ENCODE results near the gene APEX1. TPM values are rescaled to one million over a fixed set of nuclear protein-coding genes. Genes with fewer than 3 reads are reported as not detected.
"Not testable (repeated sequence)": the region's sequence is repeated elsewhere in the genome, so short reads cannot be mapped to it uniquely, and the experiment has no call there.

The APEX1 gene
- total RNA-seq, 1 experiment from 2014 or later = 96.7 TPM

DNA sequence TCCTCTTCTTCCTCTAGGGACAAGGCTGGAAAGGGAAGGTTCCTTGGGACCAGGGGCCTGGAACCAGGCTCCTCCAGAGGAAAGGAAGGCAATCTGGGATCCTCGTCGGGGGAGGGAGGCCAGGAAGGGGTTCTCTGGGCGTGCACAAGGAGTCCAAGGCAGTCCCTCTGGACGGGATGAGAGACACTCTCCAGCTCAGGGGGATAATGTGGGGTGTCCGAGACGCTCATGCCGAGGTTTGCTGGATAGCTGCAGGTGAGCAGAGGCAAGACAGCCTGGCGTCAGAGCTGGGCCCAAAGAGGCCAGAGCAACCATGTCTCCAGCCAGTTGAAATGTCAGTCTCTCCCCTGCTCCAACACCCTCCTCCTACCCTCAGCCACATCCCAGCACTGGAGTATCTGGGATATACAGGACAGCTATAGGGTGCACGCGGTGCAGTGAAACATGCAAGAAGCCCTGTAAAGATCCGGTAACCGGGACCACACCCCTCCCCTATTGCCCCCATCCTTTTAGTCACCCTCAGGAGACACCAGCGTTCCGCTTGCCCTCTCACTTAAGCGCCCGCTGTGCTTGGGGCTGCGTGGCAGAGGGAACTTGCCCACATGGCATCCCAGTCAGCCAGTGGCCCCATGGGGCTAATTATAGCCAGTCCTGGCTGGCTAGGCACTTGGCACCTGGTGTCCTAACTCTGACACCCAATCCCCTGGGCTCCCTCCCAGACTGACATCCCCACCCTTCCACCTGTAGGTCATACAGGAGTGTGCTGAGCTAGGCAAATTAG, 19.3 kb upstream of the APEX1 start, which contains the start of gene KLHL33:
Gene KLHL33 (minus strand): TSS at position 585 of the 781 bp plus-strand sequence. CDS start 355 bp downstream, at position 230.
- DNase-seq (ENCODE audit: low spot score) = no peak

DNA sequence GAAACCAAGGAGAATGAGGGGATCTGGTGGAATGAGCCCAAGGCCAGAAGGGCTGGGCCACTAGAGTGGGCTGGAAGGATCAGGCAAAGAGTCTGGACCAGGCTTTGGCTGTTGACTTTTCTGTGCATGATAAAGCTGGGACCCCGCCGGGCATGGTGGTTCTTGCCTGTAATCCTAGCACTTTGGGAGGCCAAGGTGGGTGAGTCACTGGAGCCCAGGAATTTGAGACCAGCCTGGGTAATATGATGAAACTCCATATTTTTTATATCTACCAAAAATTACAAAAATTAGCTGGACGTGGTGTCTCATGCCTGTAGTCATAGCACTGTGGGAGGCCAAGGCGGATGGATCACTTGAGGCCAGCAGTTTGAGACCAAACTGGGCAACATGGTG, 18.7 kb upstream of the APEX1 start:
- DNase-seq (ENCODE audit: low spot score) = no peak

DNA sequence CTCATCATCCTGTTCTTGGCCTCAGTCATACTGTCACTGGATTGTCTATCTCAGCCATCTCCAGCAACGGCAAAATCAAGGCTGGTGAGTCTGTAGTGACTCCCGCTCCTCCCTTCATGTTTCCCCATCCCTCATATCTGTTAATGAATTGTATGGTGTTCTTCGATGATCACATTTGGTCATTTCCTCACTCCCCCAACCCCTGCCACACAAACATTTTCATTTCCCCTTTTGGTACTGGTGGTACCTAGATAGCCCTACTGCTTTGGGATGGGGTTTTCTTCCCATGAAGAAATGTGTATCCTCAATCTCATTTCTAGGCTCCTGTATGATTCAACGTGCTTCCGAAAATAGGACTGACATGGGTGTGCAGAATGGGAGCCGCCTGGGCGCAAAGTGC, 16.4 kb upstream of the APEX1 start:
- DNase-seq (ENCODE audit: low spot score) = no peak

DNA sequence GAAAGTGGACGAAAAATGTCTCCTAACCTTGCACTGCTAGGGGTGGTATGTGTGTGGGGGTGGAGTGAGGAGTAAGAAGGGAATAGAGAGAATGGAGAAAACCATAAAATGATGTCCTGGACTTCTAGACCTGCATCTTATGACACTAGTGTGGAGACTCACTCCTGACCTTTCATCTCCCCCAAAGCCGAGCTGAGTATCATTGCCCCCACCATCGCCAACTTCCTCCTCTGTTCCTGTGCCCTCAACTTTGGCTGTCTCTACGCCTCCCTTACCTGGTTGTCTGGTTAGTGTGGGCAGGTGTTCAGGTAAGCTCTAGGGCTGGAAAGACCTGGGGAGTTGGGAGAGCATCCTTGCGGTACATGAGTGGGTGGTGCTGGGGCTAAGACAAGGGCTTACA, 14.6 kb upstream of the APEX1 start:
- DNase-seq (ENCODE audit: low spot score) = no peak

DNA sequence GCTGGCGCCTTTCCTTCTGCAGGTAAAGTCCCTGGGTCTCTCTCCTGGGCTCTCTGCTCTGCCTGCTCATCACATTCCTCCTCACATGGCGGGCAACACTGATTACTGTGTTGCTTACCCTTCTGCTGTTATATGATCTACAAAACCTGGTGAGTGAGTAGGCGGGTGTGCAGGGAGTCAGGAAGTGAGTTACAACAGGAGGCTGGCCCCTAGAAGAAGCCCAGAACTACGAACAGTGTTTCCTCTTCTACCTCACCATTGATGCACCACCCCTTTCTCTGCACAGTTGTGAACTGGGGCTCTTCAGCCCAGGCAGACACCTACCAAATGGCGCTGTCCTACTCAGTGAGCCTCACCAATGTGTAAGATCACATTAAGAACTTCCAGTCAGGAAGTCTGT, 14.1 kb upstream of the APEX1 start:
- no peak for DNase-seq (ENCODE audit: low spot score)

DNA sequence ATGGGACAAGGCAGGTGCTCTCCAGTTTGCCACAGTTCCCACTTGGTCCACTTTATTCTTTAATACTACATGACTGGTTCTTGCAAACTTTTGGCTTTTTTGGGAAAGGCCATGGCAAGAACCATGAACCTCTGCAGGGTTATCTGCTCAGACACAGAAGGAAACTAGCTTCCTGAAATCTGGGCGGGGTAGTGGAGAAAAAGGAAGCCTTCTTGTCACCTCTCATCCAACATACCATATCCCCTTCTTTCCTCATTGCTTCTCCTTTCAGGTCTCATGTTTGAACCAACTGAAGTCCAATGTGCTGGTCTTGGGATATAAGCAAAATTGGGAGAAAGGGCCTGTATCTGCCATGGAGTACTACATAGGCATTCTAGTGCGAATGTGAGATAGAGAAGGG, 13.6 kb upstream of the APEX1 start:
- DNase-seq (ENCODE audit: low spot score) = no peak

DNA sequence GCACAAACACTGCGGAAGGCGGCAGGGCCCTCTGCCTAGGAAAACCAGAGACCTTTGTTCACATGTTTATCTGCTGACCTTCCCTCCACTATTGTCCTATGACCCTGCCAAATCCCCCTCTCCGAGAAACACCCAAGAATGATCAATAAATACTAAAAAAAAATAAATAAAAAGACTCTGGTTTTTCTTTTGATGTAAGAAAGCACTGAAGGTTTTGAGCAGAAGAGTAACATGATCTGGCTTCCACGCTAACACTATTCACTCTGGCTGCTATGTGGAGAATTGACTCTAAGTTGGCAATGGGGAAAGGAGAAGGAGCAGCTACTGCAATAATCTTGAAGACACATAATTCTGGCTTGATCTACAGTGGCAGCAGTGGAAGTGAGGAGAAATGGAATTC, 11.4 kb upstream of the APEX1 start:
- DNase-seq (ENCODE audit: low spot score) = not testable (repeated sequence)

DNA sequence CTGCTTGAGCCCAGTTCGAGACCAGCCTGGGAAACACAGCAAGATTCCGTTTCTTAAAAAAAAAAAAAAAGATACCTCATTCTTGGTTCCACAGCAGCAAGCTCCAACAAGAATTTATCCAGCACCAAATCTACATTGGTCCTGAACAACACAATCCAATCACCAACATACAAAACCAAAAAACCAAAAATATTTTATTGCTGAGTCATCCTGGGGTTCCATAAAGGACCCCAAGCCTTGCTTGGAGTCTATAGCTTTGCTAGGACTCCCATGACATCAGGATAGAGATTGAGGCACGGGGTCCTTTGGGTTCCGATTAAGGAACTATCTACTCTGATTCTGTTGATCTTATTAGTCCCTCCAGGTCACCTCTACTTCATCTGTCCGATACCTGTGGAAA, 8.1 kb upstream of the APEX1 start:
- no peak for DNase-seq (ENCODE audit: low spot score)

DNA sequence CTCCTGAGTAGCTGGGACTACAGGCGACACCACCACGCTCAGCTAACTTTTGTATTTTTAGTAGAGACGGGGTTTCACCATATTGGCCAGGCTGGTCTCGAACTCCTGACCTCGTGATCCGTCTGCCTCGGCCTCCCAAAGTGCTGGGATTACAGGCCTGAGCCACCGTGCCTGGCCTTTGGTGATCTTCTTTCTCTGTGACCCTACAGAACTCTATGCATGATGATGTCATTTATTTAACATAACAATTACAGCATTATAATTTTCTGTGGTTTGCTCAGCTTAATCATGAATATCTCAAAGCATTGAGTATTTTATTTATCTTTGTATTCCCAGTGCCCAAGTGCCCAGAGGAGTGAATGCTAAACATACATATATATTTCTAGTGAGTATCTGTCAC, 2.2 kb upstream of the APEX1 start:
- not testable (repeated sequence) for DNase-seq (ENCODE audit: low spot score)

DNA sequence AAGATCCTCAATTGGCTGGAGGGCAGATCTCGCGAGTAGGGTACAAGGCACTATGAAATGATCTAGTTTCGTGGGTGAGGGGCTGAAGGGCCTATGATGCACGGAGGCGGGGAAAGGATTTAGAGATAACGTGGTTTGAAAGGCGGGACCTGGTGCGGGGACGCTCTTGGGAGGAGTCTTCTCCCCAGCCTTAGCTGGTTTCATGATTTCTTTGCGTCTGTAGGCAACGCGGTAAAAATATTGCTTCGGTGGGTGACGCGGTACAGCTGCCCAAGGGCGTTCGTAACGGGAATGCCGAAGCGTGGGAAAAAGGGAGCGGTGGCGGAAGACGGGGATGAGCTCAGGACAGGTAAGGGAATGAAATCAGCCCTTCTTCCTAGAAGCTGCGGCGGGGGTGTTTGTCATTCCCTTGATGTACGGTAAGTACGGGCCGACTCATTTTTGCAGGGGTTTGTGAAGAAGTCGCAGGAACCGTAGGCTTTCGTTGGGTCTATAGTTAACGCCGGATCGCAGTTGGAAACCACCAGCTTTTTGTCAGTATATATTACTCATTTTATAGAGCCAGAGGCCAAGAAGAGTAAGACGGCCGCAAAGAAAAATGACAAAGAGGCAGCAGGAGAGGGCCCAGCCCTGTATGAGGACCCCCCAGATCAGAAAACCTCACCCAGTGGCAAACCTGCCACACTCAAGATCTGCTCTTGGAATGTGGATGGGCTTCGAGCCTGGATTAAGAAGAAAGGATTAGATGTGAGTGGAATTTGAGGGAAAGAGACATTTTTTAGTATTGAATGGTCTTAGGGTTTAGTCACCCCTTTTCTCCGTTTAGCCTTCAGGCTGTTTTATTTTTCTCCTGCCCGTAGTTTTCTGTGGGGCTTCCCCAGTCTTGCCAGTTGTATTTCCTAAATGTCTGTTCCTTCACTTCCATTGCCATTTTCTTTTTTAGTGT, 602 bp downstream of the APEX1 start:
- peak; percentile 69 for DNase-seq (ENCODE audit: low spot score)

DNA sequence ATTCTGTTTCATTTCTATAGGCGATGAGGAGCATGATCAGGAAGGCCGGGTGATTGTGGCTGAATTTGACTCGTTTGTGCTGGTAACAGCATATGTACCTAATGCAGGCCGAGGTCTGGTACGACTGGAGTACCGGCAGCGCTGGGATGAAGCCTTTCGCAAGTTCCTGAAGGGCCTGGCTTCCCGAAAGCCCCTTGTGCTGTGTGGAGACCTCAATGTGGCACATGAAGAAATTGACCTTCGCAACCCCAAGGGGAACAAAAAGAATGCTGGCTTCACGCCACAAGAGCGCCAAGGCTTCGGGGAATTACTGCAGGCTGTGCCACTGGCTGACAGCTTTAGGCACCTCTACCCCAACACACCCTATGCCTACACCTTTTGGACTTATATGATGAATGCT, 1.9 kb downstream of the APEX1 start:
- no peak for DNase-seq (ENCODE audit: low spot score)

DNA sequence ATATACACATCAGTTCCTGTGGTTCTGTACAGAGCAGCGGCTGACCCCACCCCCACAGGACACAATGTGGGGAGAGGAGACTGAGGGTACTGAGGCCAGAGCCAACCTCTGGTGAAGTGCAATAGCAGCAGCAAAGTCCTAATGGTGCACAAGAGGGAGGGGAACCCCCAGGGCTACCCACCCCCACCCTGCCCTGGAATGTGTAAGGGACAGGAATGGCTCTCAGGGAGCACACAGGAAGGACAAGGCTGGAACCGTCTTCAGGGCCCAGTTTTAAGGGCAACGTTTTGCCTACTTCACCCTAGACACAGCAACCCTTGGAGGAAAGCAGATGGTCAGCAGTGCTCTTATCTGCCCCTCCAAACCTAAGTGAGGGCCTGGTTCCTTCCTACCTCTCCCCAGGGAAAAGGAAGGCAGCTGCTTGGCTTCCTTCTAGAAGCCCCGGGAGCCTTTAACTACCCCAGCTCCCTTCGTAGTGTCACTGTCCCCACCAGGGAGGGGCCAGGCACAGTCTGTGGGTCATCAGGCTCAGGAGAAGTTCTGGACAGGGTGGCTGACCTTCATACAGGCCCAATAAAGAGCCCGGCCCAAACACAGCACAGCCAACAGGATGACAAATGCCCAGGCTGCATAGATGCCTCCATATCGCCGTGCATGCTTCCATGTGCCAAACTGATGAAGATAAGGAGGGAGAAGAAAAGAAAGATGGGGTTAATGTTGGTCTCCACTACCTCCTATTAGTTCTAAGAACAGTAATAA, 3.2 kb downstream of the APEX1 start:
- DNase-seq (ENCODE audit: low spot score) = no peak

DNA sequence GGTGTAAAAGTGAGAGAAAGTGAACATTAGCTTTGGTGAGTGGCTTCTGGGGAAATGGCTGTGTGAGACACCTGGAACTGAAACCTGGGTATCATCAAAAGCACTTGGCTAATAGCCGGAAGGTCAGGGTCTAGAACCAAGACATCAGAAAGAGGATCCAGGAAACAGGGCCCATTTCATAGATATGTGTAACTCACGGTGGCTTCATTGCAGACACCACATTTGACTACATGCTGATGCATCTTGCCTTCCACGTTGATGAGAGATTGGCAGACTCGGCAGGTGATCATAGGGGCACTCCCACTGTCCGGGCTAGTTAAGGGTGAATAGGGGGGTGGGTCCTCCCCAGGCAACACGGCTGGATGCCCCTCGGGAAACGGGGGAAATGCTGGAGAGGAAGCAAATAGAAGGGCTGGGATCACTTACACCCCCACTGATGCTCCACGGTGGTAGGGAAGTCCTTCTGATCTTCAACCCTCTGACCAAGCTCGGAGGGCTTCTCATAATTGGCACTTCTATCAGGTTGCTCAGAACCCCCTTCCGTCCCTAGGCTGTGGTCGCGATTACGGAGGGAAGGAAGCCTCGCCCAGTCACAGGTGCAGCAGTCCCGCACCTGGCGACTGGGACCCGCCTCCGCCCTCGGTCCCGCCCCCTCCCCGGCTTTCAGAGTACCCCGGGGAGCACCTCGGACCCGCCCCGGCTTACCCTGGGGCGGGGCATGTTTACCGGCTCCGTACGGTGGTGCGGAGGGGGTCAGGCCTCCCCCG, 5.6 kb downstream of the APEX1 start:
- DNase-seq (ENCODE audit: low spot score) = no peak

DNA sequence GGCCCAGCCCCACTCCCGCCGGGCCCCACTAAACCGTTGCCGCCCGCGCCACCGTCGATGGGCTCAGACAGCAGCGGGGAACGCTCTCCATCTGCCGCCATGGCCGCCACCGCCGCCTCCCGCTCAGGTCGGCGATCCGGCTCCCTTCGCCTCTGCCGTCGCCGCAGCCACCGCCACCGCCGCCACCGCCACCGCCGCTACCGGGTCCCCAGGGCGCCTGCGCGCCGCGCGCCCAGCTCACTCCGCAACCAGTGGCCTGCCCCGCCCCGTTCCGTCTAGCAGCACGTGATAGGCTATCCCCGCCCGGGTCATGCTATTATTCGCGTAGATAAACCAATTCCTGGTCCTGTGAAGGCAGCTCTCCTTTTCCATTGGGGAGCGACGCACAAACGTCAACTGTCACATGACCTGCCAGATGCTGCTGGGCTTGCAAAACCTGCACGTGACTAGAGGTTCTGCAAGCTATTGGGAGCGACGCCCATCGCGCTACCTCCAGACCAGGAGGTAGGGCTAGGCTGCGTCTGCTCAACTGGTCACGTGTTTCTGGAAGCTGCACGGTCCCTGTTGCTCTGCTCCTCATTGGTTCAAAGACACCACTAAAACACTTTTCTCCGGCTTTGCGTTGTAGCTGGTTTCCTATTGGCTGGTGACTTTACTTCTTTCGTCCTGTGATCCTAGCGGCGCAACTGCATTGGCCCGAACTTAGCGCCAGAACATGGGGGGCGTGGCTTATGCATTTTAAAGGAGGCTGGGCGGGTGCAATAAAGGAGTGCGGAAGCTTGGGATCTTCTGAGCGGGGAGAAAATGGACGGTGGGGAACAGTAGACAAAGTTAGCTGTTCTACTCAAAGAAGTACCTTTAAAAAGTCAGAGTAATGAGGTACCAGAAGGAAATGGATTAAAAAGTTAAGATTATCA, 6.5 kb downstream of the APEX1 start, which contains the start of gene PIP4P1:
Gene PIP4P1 (minus strand): TSS at position 210 of the 917 bp plus-strand sequence. CDS start 109 bp downstream, at position 101.
- DNase-seq (ENCODE audit: low spot score) = peak; percentile 99

DNA sequence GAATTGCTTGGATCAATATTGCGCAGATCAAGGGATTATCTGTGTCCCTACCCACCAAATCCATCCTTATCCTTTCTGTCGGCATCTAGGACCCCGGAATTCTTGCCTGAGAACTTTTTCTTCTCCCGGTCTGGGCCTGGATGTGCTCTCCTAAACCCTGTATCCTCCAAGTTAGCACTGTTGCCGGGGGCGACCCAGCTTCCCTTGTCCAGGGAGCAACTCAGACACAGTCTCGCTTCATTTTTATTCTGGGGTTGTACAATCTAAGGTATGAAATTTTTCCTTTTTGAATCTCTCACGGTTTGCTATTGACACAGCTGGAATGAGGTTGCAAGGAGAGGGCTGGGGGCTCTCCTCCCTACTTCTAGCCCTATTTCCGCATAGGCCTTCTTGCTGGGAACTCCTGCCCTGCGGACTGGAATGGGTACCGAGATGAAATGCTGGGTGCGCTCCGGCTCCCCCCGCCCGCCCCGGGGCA, 13.8 kb downstream of the APEX1 start:
- DNase-seq (ENCODE audit: low spot score) = no peak

DNA sequence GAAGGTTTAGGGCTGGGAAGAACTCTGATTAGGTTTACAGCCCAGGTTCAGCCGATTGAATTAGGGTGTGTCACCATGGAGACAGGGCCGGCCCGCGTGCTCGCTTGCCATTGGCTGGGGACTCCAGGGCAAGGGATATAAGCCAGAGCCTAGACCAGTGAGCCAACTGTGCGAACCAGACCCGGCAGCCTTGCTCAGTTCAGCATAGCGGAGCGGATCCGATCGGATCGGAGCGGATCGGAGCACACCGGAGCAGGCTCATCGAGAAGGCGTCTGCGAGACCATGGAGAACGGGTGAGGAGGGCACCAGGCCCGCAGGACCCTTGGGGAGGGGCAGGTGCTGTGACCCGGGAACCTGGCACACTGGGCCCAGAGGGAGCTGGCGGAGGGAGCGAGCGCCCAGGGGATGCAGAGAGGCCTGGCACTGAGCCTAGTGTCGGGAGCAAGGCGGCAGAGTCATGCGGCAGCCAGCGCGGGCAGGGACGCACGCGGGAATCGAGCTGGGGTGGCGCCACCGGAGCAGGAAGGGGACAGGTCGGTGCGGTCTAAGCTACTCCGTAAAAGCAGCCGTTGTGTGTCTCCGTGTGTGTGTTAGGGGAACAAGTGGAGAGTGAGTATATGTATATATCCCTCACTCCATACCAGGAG, 14.3 kb downstream of the APEX1 start, which contains the start of gene PNP:
Gene PNP (plus strand): TSS at position 165 of the 648 bp plus-strand sequence. CDS start 119 bp downstream, at position 284.
- DNase-seq (ENCODE audit: low spot score) = peak; percentile 64

DNA sequence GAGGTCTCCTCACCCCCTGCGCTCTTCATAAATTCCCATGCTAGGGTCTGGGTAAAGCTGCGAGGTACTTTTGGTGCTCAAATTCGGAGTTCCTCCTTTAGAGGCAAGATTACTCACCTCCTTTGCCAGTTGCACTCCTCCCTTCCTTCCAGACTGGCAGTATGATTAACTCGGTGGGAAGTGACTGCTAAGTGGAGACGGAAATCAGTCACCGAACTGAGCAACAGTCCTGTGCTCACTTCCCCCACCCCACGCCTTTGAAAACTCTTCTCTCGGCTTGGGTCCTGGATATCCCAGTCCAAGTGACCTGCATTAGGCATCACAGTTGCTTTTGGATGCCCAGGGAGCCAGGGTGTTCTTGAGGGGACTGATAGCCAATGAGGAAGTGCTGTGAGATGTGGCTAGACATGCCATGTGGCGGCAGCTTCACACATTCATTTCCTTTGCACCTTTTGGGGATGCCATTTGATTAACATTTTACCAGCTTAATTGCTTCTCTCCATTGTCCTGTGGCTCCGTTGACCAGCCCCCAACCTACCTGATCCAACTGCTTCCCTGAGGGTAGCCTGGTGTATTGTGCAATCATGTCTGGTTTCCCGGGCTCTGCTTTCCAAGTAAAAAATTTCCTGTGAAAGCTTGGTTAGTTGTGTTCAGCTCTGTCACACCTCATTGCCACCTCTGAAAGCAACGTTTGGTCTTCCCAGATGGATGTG, 15.0 kb downstream of the APEX1 start:
- peak; percentile 63 for DNase-seq (ENCODE audit: low spot score)

DNA sequence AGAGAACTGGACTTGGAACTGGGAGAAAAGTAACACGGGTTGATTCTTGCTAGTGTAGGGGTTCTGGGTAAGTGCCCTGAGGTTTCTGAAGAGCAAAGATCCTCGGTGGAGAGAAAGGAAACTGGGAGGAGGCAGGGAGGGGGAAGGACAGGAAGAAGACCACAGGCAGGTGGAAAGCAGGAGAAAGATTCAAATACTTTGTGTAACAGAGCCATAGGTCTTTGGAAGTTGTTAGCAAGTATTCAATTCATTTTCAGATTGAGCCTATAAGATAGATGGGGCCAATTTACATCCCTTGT, 15.5 kb downstream of the APEX1 start:
- peak; percentile 17 for DNase-seq (ENCODE audit: low spot score)

Measured in A172 (cell line).